Left forelimb (tissue), 1 donor: Measurements from ENCODE around the gene AHSA1.
"Not testable (repeated sequence)": the region's sequence is repeated elsewhere in the genome, so short reads cannot be mapped to it uniquely, and the experiment has no call there.

Experiments
- DNase-seq: peaks from one replicate; pipeline ENCODE4 v3.0.0-alpha.2; 2018; ENCODE audit warnings: low spot score

AHSA1 gene

DNA sequence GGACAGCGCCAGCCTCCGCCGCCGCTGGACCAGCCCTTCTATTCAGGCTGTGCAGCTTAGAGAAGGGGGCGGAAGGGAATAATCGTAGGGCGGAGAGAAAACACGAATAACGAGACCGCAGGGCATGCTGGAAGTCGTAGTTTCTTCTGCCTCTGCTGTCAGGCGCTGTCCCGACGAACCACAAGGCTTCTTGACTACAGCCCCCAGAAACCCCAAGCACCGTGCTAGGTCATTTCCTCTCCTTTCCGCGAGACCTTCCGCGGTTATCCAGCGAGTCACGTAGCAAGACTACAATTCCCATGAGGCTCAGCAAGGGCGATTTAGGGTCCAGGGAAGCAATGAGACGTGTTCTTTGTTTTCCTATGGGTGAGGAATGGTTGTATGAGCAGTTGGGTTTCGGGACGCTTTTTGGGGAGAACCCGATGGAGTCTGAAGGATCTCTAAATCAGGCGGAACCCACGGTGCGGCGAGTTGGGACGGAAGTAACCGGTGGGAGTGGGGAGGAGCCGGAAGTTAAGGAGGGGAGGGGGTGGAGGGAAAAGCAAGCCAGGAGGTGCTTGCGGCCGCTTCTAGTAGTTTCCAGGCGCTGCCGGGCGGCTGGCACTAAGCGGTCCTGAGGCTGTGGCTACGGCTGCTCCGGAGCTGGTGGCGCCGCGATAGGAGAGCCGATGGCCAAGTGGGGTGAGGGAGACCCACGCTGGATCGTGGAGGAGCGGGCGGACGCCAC, at the start of gene AHSA1, which contains the start of gene VIPAS39:
AHSA1 (plus strand) TSS at position 572 of the 727 bp plus-strand sequence; CDS start at position 669, 97 bp downstream.
VIPAS39 (minus strand) TSS at position 80 of the 727 bp plus-strand sequence. CDS start 3,499 bp downstream, outside the sequence.
- DNase-seq, result peak; percentile 96

DNA sequence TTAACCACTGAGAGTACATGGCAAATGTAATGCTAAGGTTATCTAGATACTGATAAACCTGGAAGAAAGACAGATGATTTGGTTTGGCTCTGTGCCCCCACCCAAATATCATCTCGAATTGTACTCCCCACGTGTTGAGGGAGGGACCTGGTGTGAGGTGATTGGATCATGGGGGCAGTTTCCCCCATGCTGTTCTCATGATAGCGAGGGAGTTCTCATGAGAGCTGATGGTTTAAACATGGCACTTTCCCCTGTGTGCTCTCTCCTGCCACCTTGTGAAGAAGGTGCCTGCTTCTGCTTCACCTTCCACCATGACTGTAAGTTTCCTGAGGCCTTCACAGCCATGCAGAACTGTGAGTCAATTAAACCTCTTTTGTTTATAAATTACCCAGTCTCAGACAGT, 48.8 kb upstream of the AHSA1 start:
- no peak for DNase-seq

DNA sequence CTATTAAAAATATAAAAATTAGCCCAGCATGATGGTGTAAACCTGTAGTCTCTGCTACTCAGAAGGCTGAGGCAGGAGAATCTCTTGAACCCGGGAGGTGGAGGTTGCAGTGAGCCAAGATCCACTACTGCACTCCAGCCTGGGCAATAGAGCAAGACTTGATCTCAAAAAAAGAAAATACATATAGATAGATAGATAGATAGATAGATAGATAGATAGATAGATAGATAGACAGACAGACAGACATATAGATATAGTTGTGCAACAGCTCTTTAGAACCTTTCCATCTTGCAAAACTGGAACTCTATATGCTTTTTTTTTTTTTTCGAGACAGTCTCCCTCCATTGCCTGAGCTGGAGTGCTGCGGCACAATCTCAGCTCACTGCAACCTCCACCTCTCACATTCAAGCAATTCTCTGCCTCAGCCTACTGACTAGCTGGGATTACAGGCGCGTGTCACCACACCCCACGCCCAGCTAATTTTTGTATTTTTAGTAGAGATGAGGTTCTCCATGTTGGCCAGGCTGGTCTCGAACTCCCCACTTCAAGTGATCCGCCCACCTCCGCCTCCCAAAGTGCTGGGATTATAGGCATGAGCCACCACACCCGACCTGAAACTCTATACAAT, 42.4 kb upstream of the AHSA1 start:
- not testable (repeated sequence) for DNase-seq

DNA sequence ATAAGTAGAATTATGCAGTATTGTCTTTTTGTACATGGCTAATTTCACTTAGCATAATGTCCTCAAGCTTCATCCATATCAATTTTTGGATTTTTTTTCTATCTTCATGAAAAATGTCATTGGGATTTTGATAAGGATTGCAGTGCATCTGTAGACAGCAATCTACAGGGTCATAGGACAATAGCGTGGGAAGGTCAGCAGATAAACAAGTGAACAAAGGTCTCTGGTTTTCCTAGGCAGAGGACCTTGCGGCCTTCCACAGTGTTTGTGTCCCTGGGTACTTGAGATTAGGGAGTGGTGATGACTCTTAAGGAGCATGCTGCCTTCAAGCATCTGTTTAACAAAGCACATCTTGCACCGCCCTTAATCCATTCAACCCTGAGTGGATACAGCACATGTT, 41.8 kb upstream of the AHSA1 start:
- not testable (repeated sequence) for DNase-seq

DNA sequence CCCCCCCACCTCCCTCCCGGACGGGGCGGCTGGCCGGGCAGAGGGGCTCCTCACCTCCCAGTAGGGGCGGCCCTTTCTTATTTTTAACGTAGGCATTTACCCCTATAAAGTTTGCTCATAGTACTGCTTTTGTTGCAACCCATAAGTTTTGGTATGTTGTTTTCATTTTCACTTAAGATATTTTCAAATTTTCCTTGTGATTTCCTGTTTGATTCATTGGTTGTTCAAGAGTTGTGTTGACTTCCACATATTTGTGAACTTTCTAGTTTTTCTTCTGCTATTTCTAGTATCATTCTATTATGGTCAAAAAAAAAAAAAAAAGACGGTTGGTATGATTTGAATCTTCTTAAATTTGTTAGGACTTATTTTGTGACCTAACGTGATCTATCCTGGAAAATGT, 41.1 kb upstream of the AHSA1 start:
- DNase-seq, result no peak

DNA sequence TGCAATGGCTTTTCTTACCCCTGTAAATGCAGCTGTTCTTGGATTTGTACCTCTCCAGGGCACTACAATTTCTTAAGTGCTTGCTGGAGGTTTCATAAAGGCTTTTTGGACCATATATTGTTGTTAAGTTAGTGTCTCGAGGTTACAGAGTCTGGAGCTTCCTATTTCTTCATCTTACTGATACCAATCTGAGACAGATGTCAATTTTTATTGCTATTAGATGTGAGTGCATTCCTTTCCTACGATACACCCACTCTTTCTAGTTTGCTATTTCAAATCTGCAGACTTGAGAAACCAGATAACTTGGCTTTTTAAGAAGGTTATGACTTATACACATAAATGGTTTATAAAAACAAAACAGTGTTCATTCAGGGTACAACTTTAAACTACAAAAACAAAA, 36.7 kb upstream of the AHSA1 start:
- DNase-seq, result no peak

DNA sequence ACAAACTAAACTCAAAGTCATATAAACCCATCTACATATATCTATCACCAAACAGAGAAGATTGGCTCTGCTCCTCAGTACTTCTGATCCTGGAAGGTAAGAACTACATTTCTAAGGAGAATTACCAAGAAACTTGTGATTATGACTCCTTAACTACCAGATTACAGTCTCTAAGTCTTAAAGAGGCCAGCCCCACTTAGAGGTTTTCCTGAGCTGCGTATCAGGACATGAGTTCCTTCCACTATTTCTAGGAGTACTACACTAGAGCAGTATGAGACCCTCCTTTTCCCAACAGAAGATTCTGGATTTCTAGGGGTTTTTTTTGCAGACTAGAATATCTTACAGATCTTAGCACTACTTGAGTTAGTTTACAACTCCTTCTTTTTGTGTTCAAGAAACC, 34.5 kb upstream of the AHSA1 start, which contains the start of gene NOXRED1:
NOXRED1 (minus strand) TSS at position 101 of the 400 bp plus-strand sequence. CDS start 634 bp downstream, outside the sequence.
- DNase-seq, result no peak

DNA sequence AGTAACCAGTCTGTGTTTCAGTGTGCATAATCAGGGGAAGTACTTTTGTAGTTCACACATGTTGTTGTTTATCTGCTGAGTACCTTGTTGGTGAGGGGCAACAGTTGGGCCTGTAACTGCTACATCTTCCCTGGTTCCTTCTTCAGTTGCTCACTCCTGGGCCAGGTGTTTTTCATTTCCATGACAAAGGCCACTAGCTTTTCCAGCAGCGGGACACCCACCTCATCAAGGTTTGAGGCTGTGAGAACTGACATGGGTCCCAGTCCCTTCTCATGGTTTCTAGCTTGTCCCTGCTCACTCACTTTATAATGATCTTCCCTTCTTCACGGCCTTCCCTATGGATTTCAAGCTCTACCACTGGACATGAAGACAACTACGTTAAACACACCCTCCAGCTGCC, 33.0 kb upstream of the AHSA1 start:
- no peak for DNase-seq

DNA sequence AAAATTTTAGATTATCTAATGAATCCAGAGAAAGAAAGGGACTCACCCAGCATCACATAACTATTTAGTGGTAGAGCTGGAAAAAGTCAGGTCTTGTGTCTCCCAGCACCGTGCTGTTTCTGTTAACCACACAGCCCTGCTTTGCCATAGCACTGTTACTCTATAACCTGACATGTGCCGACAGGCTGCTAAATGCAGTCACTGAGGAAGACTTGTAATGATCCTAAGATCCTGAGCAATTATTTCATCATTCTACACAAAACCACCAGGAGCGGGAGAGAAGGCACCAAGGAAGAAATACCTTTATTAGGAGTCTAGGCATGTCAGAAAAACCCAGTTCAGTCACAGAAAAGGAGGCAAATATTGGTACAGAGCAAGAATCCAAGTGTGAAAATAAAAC, 31.5 kb upstream of the AHSA1 start:
- no peak for DNase-seq

DNA sequence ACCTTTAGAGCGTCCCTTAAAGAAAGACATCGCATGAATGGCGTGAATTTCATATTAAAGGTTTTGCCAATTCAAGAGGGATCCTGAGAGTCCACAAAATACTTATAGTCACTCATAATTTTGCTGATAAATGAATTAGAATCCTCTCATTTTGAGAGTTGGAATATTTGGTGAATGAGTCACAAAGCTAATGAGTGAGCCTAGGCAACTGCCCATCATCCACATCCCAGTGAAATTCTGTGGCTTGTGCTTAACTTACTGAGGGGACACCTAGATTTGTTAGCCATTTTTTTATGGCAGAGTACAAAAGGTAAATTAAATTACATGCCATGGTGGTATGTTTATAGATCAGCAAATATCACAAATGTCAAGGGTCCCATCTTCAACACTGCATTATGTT, 21.9 kb upstream of the AHSA1 start:
- DNase-seq, result no peak

DNA sequence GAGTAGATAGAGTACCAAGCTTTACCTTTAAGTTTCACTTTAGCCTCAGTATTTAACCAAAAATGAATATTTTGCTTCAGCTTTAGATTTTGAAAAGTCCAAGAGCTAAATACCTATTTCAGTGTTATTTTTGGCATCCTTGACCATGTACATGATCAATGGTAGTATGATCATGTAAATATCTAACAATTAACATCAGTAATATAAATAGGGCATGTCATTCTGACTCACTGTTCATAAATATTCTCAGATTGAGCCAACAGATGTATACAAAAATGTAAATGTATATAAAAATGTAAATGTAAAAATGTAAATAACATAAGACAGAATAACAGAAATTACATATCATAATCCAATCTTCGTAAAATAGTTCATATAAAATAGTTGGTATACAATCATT, 19.3 kb upstream of the AHSA1 start:
- no peak for DNase-seq

DNA sequence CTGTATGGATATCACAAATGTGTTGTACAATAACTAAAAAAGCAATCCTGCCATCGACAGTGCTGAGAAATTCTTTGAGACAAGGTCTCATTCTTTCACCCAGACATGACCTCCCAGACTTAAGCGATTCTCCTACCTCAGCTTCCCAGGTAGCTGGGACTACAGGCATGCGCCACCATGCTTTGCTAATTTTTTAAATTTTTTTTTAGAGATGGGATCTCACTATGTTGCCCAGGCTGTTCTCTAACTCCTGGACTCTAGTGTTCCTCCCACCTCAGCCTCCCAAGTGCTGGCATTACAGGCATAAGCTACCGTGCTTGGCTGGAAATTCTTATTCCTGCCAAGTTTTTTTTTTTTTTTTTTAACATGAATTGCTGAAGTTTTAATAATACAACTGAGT, 18.0 kb upstream of the AHSA1 start:
- no peak for DNase-seq

DNA sequence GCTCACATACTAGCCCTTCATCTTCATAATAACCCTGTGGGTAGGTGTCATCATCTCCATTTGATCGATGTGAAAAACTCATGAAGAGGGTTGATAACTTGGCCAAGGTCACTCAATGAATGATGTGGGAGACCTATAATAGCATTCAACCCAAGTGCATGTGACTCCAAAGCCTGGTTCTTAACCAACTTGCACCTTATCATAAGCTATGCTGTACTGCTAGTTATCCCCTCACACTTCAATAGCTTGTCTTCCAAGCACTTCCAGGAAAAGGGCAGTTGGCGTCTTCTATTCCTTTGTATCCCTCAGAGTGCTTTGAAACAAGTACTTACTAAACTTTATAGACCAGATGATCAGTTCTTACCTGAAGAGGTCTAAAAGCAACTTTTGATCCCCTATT, 15.7 kb upstream of the AHSA1 start:
- DNase-seq, result no peak

DNA sequence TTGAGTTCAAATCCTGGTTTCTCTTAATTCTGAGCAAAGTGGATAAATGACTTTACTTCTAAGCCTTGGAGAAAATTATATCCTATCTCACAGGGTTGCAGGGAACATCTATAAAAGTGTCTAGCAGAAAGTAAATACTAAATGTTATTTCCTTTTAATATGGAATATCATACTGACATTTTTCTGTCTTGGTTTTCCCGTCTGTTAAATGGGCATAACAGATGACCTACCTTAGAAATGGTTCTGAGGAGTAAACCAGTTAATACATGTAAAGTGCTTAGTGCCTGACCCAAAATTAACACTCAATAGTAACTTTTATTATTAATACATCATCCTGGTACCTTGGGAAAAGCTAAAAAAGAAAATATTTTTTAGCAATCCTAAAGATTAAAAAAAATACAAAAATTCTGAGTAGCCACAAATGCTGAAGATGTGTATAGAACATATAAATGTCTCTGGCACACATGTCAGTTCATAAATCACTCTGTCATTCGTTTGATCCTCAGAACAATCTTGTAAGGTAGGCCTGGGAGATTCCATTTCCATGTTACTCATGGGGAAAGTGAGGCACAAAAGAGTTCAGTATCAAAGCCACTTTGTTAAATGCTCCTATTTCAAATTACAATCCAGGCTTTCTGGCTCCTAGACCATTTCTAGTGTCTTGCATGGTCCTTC, 1.8 kb upstream of the AHSA1 start:
- no peak for DNase-seq

DNA sequence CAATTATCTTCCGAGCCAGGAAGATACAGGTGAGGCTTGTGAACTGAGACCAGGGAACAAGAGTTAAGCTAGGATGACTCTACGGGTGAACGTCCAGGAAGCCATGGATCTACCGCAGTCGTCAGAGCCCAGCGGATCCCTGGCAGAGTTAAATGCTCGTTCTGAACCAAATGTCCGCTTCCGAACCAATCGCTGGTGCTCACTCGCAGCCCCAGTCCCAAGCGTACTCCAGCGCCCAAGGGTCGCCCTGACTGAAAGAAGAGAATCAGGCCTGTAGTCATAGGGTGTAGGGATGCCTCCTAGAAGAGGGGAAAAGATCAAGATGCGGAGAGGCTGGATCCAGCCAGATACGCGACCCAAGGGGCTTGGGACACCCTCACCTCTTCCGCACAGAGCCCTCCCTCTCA, 775 bp upstream of the AHSA1 start:
- DNase-seq, result no peak

DNA sequence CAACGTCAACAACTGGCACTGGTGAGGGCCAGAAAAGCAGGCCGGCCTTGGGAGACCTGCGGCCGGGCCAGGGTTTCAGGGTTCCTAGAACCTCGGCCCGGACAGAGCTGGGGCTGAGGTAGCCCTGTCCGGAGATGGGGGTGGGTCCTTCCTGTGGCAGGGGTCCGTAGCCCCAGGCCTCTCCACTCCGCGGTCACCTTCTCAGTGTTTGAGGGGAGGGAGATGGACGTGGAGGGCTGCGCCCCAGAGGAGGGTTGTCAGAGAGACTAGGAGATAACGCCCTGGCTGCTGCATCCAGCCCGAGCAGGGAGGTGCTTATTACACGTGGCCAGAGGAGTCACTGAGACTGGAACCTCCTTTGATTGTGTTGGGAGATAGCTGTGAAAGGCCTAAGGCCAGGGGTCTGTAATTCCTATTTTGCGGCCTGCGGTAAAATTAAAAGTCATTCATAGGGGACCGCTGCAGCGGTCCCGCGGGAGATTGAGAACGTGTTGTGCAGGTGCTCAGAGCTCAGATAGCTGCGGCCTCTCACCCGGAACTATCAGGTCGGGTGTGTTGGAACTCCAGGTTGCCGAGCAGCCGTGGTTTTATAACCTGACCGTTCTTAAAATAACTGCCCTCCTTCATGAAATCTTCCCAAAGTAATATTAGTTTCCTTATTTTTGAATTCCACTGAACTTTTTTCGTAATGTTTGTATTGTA, 507 bp downstream of the AHSA1 start:
- DNase-seq, result no peak

DNA sequence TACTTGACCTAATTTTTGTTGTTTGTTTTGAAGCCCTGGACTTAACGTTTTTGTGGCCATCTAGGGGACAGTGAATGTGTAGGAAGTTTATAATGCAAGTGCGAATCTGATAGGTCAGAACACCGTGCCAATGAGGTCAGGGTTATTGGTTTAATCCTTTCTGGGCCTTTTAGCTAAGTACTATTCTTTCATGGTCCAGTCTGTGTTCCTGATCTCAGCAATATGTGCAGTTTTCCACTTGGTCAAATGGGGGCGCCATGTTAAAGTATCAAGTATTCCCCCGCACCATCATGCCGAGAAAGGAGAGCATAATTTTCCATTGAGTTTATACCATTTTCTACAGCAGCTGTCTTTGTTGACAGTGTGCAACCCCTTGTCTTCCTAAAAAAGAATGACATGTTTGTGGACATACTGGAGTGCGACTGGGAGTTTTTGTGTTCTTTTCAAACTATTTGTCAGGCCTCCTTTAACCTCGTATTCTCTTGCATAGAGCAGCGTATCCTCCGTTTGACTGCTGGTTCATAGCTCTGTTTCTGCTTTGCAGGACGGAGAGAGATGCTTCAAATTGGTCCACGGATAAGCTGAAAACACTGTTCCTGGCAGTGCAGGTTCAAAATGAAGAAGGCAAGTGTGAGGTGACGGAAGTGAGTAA, 1.3 kb downstream of the AHSA1 start:
- DNase-seq, result no peak

DNA sequence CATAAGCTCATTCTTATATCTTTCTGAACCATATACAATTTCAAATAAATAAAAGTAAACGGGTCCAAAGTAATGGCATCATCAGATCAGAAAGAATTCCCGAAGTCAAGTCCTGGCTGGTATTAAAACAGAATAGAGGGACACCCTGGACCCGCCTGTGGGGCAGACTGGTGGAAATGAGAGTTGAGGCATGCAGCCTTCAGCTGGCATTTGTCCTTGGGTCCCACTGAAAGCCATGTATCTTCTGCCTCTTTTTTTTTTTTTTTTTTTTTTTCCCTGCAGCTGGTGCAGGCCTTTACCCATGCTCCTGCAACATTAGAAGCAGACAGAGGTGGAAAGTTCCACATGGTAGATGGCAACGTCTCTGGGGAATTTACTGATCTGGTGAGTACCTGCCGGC, 9.9 kb downstream of the AHSA1 start:
- DNase-seq, result no peak

DNA sequence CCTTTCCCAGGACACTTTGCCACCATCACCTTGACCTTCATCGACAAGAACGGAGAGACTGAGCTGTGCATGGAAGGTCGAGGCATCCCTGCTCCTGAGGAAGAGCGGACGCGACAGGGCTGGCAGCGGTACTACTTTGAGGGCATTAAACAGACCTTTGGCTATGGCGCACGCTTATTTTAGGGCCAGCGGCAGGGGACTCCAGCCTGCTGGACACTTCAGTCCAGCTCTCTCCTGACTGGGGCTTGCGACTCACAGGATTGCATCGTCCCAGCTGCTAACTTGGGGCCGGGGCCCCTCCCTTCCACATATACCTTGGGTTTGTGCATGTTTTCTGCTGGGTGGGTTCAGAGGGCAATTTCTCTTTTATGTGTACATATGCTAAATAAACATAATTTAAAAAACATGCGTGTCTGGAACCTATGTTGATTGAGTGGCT, 11.2 kb downstream of the AHSA1 start:
- DNase-seq, result no peak

DNA sequence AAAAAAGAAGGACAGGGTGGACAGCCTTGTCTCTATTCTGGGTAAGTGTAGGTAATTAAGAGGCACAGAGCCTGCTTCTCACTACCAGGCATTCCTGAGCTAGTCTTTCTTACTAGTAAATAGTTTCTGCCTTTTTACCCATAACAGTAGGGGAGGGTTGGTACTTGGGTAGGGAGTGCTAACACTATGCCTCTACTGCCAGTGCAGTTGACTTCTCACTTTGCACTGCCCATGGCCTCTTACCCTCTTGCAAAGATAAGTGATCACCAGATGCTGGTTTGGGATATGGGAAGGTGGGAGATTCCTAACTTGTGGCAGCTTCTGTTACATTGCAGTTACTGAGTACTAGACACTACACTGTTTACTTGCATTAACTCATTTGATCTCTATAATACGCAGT, 11.6 kb downstream of the AHSA1 start:
- no peak for DNase-seq

DNA sequence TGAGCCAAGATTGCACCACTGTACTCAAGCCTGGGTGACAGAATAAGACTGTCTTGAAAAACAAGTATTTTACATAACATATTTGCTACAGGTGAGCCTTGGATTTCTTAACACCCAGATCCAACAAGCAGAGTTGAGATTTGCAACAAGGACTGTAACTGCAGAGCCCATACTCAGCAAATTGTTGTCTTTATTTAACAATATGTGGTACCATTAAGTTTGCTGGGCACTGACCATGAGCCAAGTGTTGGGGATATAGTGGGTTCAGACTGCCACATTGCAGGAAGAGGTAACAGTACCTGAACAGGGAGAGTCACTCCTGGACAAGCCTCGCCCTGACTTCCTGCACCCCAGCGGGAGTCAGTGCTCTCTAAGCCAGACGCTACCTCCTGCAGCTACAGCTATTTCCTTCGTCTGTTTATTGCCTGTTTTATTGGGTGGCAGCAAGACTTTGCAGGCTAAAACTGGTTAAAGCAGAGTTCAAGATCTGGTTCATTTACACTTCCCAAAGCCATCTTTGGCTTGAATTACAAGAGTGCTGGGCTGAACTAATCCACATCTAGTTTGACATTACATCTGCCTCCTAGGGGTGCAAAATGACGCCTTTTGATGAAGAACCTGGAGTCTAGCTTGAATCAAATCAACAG, 12.5 kb downstream of the AHSA1 start:
- DNase-seq, result no peak
